Measurements from ENCODE around the gene STOML1.

- TF ChIP-seq CTCF (IDR thresholded peaks at IDR 0.05 in 4 of 5, conservative IDR thresholded peaks at IDR 0.05 in 1 of 5), result no peak
- TF ChIP-seq POLR2A (IDR thresholded peaks at IDR 0.05), result no peak
Observed at GRCh38 chr15:73965758-73966113, 26.4 kb downstream of the STOML1 start.

Data from gastrocnemius medialis (tissue), 4 donors.